CD4-positive, alpha-beta memory T cell (primary cell): ENCODE results near the gene CHN2. TPM values are rescaled to one million over a fixed set of nuclear protein-coding genes. Genes with fewer than 3 reads are reported as not detected.

Source experiments
- CTCF ChIA-PET: fragments of 350-600 bp; sonication (Branson Sonifier 250); formaldehyde crosslinking; loops from one replicate; lab custom pipeline; 2021; ENCODE audit warnings: inconsistent platforms; ENCODE audit not compliant: partially characterized antibody; lab: Charles Lee
- POLR2A ChIA-PET: fragments of 350-600 bp; sonication (Branson Sonifier 250); formaldehyde crosslinking; loops from one replicate; lab custom pipeline; 2021; ENCODE audit not compliant: partially characterized antibody; lab: Charles Lee
- DNase-seq, 5 donors: peaks; one replicate each; pipeline versions ENCODE4 v3.0.0 to v3.0.0-alpha.2; 2020 to 2022; ENCODE audit warnings: mixed read lengths in 1 of 5
- H3K27ac ChIP-seq: one replicate; pipeline ENCODE4 v1.7.0; 2013; ENCODE audit warnings: low read depth, low read length
- H3K27me3 ChIP-seq: 2 replicates; pipeline ENCODE4 v1.7.0; 2013; ENCODE audit warnings: mild to moderate bottlenecking, low read length, moderate library complexity; ENCODE audit not compliant: insufficient read depth
- H3K36me3 ChIP-seq: 2 replicates; pipeline ENCODE4 v1.7.0; 2013; ENCODE audit warnings: mild to moderate bottlenecking, low read length, moderate library complexity; ENCODE audit not compliant: insufficient read depth
- H3K4me1 ChIP-seq: 2 replicates; pipeline ENCODE4 v1.7.0; 2013; ENCODE audit warnings: mild to moderate bottlenecking, low read length, moderate library complexity; ENCODE audit not compliant: insufficient read depth
- H3K4me3 ChIP-seq, 2 donors: one replicate each; pipeline ENCODE4 v1.7.0; 2013; ENCODE audit warnings: low read length in 2 of 2, mild to moderate bottlenecking in 1 of 2
- H3K9me3 ChIP-seq, 2 donors: one replicate each; pipeline ENCODE4 v1.7.0; 2013; ENCODE audit warnings: low read length in 2 of 2, control low read depth in 1 of 2; ENCODE audit not compliant: control insufficient read depth in 1 of 2
- H3K27ac Mint-ChIP-seq, 7 donors: one replicate each; pipeline ENCODE4 v1.8.0; 2020 to 2021; ENCODE audit warnings: mixed read lengths in 7 of 7, mild to moderate bottlenecking in 6 of 7, inconsistent platforms in 3 of 7, moderate library complexity in 3 of 7
- H3K27me3 Mint-ChIP-seq, 2 donors: one replicate each; pipeline ENCODE4 v1.8.0; 2020 to 2021; ENCODE audit warnings: mixed read lengths in 2 of 2
- H3K36me3 Mint-ChIP-seq, 2 donors: one replicate each; pipeline ENCODE4 v1.8.0; 2020 to 2021; ENCODE audit warnings: mixed read lengths in 2 of 2, inconsistent platforms in 1 of 2, mild to moderate bottlenecking in 1 of 2
- H3K4me1 Mint-ChIP-seq, 4 donors: one replicate each; pipeline ENCODE4 v1.8.0; 2020 to 2021; ENCODE audit warnings: mixed read lengths in 4 of 4, mild to moderate bottlenecking in 1 of 4
- H3K4me3 Mint-ChIP-seq, 8 donors: one replicate each; pipeline ENCODE4 v1.8.0; 2020 to 2021; ENCODE audit warnings: mixed read lengths in 8 of 8, mild to moderate bottlenecking in 7 of 8, moderate library complexity in 6 of 8, inconsistent platforms in 3 of 8
- H3K9me3 Mint-ChIP-seq, 8 donors: one replicate each; pipeline ENCODE4 v1.8.0; 2020 to 2021; ENCODE audit warnings: mixed read lengths in 8 of 8, mild to moderate bottlenecking in 5 of 8, inconsistent platforms in 3 of 8, moderate library complexity in 1 of 8
- intact Hi-C: fragments of 100-400 bp; cut with micrococcal nuclease; formaldehyde crosslinking; loops from one replicate; pipeline ENCODE4 v1.15.1; 2023
- polyA plus RNA-seq, 2 donors: library from polyadenylated mRNA; unstranded; fragments of 300-500 nt; fragmentation: Illumina TruSeq; gene quantifications; one replicate each; pipeline ENCODE4 v1.2.3, GENCODE V29; 2021
- total RNA-seq, 2 experiments: library from RNA; stranded (reverse); gene quantifications; one replicate each; pipeline ENCODE4 v1.2.3, GENCODE V29; 2021

Gene CHN2
- total and polyA plus RNA-seq, 4 experiments from 2014 or later: 1.8 to 7.6 (median 3.5) TPM

GRCh38 chr7:29375641-29376562 is 181.3 kb downstream of the CHN2 start:
- Mint-ChIP-seq H3K36me3 (no peaks in the 10 kb centered on the region), H3K9me3 (peaks cover 0 to 2% (median 0%) of the 10 kb centered on the region in 8 donors), H3K27ac (no peak overlapping the region), H3K4me1 (peaks cover 0 to 1% (median 0%) of the 10 kb centered on the region in 4 donors), H3K4me3 (no peak overlapping the region), H3K27me3 (no peaks in the 10 kb centered on the region)
- ChIA-PET CTCF (no interaction called here), POLR2A (no interaction called here)
- Histone ChIP-seq H3K4me3 (no peak overlapping the region), H3K27me3 (no peaks in the 10 kb centered on the region), H3K27ac (no peak overlapping the region), H3K36me3 (no peaks in the 10 kb centered on the region), H3K4me1 (no peaks in the 10 kb centered on the region), H3K9me3 (no peaks in the 10 kb centered on the region)
- no peak for DNase-seq
- intact Hi-C loops: no loop called here

- Mint-ChIP-seq H3K4me3 (no peak overlapping the region), H3K27me3 (no peaks in the 10 kb centered on the region), H3K27ac (no peak overlapping the region), H3K36me3 (no peaks in the 10 kb centered on the region), H3K9me3 (peaks cover 0 to 2% (median 0%) of the 10 kb centered on the region in 8 donors), H3K4me1 (peaks cover 0 to 1% (median 0%) of the 10 kb centered on the region in 4 donors)
- Histone ChIP-seq H3K4me3 (no peak overlapping the region), H3K27me3 (no peaks in the 10 kb centered on the region), H3K27ac (no peak overlapping the region), H3K4me1 (no peaks in the 10 kb centered on the region), H3K36me3 (no peaks in the 10 kb centered on the region), H3K9me3 (no peaks in the 10 kb centered on the region)
- no peak for DNase-seq
- intact Hi-C loops: no loop called here
- ChIA-PET CTCF (no interaction called here), POLR2A (no interaction called here)
These were observed 183.1 kb downstream of the CHN2 start for GRCh38 chr7:29377718-29378117.

GRCh38 chr7:29379551-29379950 is 185.0 kb downstream of the CHN2 start:
- no peaks in the 10 kb centered on the region for H3K9me3 ChIP-seq
- no peak overlapping the region for H3K4me3 ChIP-seq
- H3K27ac Mint-ChIP-seq: no peak overlapping the region
- H3K4me1 Mint-ChIP-seq: no peaks in the 10 kb centered on the region
- ChIA-PET POLR2A (no interaction called here), CTCF (no interaction called here)
- peaks cover 0 to 2% (median 0%) of the 10 kb centered on the region in 8 donors for H3K9me3 Mint-ChIP-seq
- H3K36me3 ChIP-seq: no peaks in the 10 kb centered on the region
- no peaks in the 10 kb centered on the region for H3K27me3 ChIP-seq
- DNase-seq: no peak
- H3K27me3 Mint-ChIP-seq: no peaks in the 10 kb centered on the region
- no peak overlapping the region for H3K27ac ChIP-seq
- H3K4me3 Mint-ChIP-seq: no peak overlapping the region
- H3K4me1 ChIP-seq: no peaks in the 10 kb centered on the region
- intact Hi-C loops: no loop called here
- no peaks in the 10 kb centered on the region for H3K36me3 Mint-ChIP-seq

GRCh38 chr7:29381206-29382094 is 186.9 kb downstream of the CHN2 start:
- Mint-ChIP-seq H3K36me3 (no peaks in the 10 kb centered on the region), H3K27ac (no peak overlapping the region), H3K27me3 (no peaks in the 10 kb centered on the region), H3K4me3 (no peak overlapping the region), H3K4me1 (no peaks in the 10 kb centered on the region), H3K9me3 (peaks cover 0 to 2% (median 0%) of the 10 kb centered on the region in 8 donors)
- H3K36me3 ChIP-seq: no peaks in the 10 kb centered on the region
- H3K4me1 ChIP-seq: no peaks in the 10 kb centered on the region
- CTCF ChIA-PET: interaction anchor here (1.0 kb wide), 1 partner anchor 27 kb away, joined by 3 read pairs; no protein-coding TSS in a partner anchor
- no peaks in the 10 kb centered on the region for H3K9me3 ChIP-seq
- no peak overlapping the region for H3K27ac ChIP-seq
- intact Hi-C loops: no loop called here
- no peak for DNase-seq
- H3K27me3 ChIP-seq: no peaks in the 10 kb centered on the region
- POLR2A ChIA-PET: no interaction called here
- no peak overlapping the region for H3K4me3 ChIP-seq

- no peaks in the 10 kb centered on the region for H3K4me1 Mint-ChIP-seq
- intact Hi-C loops: no loop called here
These were observed 189.7 kb downstream of the CHN2 start for GRCh38 chr7:29384277-29384676.

GRCh38 chr7:29385214-29385814 is 190.7 kb downstream of the CHN2 start:
- intact Hi-C loops: no loop called here
- Histone ChIP-seq H3K27me3 (no peaks in the 10 kb centered on the region), H3K4me1 (no peaks in the 10 kb centered on the region), H3K27ac (no peak overlapping the region), H3K36me3 (no peaks in the 10 kb centered on the region), H3K9me3 (no peaks in the 10 kb centered on the region), H3K4me3 (no peak overlapping the region)
- H3K27ac Mint-ChIP-seq: no peak overlapping the region
- H3K4me1 Mint-ChIP-seq: no peaks in the 10 kb centered on the region
- ChIA-PET POLR2A (interaction anchor here (0.7 kb wide), 1 partner anchor 29 kb away, joined by 3 read pairs; no protein-coding TSS in a partner anchor), CTCF (no interaction called here)
- DNase-seq: no peak
- H3K4me3 Mint-ChIP-seq: no peak overlapping the region
- no peaks in the 10 kb centered on the region for H3K27me3 Mint-ChIP-seq
- no peaks in the 10 kb centered on the region for H3K36me3 Mint-ChIP-seq
- H3K9me3 Mint-ChIP-seq: peaks cover 0 to 1% (median 0%) of the 10 kb centered on the region in 8 donors

More at GRCh38 chr7:29384277-29384676, 189.7 kb downstream of the CHN2 start:
- H3K4me3 ChIP-seq: no peak overlapping the region
- H3K4me3 Mint-ChIP-seq: no peak overlapping the region
- H3K27me3 ChIP-seq: no peaks in the 10 kb centered on the region
- no peaks in the 10 kb centered on the region for H3K9me3 ChIP-seq
- no peaks in the 10 kb centered on the region for H3K36me3 ChIP-seq
- POLR2A ChIA-PET: no interaction called here
- CTCF ChIA-PET: no interaction called here
- H3K4me1 ChIP-seq: no peaks in the 10 kb centered on the region
- H3K27ac ChIP-seq: no peak overlapping the region
- H3K27ac Mint-ChIP-seq: no peak overlapping the region
- no peak for DNase-seq
- no peaks in the 10 kb centered on the region for H3K27me3 Mint-ChIP-seq
- H3K9me3 Mint-ChIP-seq: peaks cover 0 to 1% (median 0%) of the 10 kb centered on the region in 8 donors
- H3K36me3 Mint-ChIP-seq: no peaks in the 10 kb centered on the region
